ENCODE results near the gene C15orf62.
A peak's percentile ranks its signal among the peaks of the same experiment; 100 is the strongest.

Gene C15orf62

DNA sequence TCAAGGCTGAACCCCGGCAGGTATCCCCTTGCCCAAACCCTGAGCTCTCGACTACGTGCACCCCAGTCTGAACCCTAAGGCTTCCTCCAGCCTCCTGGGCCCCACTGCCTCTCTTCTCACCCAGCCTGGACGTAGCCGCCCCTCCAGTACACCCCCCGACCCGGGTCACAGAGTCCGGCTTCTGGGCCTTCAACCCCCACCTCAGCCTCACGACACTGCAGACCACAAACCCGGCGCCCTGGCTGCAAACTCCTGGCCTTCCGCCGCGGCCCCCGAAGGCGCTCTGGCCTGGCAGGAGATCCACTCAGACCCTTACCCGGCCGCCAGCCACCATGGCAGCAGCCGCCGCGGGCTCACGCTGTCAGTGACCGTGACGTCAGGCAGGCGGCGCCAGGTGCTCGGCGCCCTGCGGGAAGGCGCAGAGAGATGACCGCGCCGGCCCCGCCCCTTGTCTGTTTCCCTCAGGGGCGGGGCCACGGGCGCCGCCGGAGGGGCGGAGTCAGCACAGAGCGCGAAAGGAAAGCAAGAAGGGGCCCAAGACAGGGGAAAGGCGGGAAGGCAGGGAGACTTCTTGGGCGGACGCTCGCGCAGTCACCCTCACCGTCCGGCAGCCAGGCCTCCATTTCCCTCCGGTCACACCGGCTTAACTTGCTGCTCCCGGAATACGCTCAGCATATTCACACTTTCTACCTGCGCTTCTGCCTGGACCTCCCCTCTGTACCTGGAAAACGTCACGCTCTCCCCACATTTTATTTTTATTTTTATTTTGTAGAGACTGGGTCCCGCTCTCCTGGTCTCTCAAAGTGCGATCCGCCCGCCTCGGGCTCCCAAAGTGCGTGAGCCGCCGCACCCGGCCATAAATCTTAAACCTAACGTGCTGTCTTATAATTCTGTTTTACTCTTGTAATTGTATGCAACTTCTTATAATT is 14.6 kb upstream of the C15orf62 start, which contains the start of gene RMDN3 (continued):
- TF ChIP-seq, protein P1, sequence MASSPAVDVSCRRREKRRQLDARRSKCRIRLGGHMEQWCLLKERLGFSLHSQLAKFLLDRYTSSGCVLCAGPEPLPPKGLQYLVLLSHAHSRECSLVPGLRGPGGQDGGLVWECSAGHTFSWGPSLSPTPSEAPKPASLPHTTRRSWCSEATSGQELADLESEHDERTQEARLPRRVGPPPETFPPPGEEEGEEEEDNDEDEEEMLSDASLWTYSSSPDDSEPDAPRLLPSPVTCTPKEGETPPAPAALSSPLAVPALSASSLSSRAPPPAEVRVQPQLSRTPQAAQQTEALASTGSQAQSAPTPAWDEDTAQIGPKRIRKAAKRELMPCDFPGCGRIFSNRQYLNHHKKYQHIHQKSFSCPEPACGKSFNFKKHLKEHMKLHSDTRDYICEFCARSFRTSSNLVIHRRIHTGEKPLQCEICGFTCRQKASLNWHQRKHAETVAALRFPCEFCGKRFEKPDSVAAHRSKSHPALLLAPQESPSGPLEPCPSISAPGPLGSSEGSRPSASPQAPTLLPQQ (tag by site-specific recombination; IDR thresholded peaks at IDR 0.05) = peak; percentile 61
- TF ChIP-seq ZNF155 (tag by site-specific recombination; IDR thresholded peaks at IDR 0.05) = no peak
- no peak; the same call in 1 of the 2 replicates for TF ChIP-seq KLF16 (tag by site-specific recombination; IDR thresholded peaks at IDR 0.05)
- no peak for TF ChIP-seq GLI4 (tag by site-specific recombination; IDR thresholded peaks at IDR 0.05)
- TF ChIP-seq ZNF19 (tag by site-specific recombination; IDR thresholded peaks at IDR 0.05; ENCODE audit: low read depth) = no peak
- 0 out of 2 replicates have a peak, but pooled peaks have one; percentile 55 for TF ChIP-seq BCL11A (tag by site-specific recombination; IDR thresholded peaks at IDR 0.05; ENCODE audit: low read depth)
- no peak for TF ChIP-seq ZFP3 (tag by site-specific recombination; IDR thresholded peaks at IDR 0.05; ENCODE audit: low read depth)
- TF ChIP-seq, protein P2, sequence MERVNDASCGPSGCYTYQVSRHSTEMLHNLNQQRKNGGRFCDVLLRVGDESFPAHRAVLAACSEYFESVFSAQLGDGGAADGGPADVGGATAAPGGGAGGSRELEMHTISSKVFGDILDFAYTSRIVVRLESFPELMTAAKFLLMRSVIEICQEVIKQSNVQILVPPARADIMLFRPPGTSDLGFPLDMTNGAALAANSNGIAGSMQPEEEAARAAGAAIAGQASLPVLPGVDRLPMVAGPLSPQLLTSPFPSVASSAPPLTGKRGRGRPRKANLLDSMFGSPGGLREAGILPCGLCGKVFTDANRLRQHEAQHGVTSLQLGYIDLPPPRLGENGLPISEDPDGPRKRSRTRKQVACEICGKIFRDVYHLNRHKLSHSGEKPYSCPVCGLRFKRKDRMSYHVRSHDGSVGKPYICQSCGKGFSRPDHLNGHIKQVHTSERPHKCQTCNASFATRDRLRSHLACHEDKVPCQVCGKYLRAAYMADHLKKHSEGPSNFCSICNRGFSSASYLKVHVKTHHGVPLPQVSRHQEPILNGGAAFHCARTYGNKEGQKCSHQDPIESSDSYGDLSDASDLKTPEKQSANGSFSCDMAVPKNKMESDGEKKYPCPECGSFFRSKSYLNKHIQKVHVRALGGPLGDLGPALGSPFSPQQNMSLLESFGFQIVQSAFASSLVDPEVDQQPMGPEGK (tag by site-specific recombination; IDR thresholded peaks at IDR 0.05) = peak; percentile 82; the same call in 1 of the 2 replicates
- TF ChIP-seq ZNF596 (tag by site-specific recombination; IDR thresholded peaks at IDR 0.05) = no peak
- TF ChIP-seq, protein P3, sequence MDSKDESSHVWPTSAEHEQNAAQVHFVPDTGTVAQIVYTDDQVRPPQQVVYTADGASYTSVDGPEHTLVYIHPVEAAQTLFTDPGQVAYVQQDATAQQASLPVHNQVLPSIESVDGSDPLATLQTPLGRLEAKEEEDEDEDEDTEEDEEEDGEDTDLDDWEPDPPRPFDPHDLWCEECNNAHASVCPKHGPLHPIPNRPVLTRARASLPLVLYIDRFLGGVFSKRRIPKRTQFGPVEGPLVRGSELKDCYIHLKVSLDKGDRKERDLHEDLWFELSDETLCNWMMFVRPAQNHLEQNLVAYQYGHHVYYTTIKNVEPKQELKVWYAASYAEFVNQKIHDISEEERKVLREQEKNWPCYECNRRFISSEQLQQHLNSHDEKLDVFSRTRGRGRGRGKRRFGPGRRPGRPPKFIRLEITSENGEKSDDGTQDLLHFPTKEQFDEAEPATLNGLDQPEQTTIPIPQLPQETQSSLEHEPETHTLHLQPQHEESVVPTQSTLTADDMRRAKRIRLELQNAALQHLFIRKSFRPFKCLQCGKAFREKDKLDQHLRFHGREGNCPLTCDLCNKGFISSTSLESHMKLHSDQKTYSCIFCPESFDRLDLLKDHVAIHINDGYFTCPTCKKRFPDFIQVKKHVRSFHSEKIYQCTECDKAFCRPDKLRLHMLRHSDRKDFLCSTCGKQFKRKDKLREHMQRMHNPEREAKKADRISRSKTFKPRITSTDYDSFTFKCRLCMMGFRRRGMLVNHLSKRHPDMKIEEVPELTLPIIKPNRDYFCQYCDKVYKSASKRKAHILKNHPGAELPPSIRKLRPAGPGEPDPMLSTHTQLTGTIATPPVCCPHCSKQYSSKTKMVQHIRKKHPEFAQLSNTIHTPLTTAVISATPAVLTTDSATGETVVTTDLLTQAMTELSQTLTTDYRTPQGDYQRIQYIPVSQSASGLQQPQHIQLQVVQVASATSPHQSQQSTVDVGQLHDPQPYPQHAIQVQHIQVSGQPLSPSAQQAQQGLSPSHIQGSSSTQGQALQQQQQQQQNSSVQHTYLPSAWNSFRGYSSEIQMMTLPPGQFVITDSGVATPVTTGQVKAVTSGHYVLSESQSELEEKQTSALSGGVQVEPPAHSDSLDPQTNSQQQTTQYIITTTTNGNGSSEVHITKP (tag by site-specific recombination; IDR thresholded peaks at IDR 0.05) = peak; percentile 88
- TF ChIP-seq ZNF571 (tag by site-specific recombination; IDR thresholded peaks at IDR 0.05) = no peak
- TF ChIP-seq ZFP41 (tag by site-specific recombination; IDR thresholded peaks at IDR 0.05; ENCODE audit: borderline replicate concordance) = no peak
- no peak for TF ChIP-seq RBAK (tag by site-specific recombination; IDR thresholded peaks at IDR 0.05)
- 0 out of 2 replicates have a peak, but pooled peaks have one; percentile 52 for TF ChIP-seq ZNF10 (tag by site-specific recombination; IDR thresholded peaks at IDR 0.05)
- TF ChIP-seq, protein P4, sequence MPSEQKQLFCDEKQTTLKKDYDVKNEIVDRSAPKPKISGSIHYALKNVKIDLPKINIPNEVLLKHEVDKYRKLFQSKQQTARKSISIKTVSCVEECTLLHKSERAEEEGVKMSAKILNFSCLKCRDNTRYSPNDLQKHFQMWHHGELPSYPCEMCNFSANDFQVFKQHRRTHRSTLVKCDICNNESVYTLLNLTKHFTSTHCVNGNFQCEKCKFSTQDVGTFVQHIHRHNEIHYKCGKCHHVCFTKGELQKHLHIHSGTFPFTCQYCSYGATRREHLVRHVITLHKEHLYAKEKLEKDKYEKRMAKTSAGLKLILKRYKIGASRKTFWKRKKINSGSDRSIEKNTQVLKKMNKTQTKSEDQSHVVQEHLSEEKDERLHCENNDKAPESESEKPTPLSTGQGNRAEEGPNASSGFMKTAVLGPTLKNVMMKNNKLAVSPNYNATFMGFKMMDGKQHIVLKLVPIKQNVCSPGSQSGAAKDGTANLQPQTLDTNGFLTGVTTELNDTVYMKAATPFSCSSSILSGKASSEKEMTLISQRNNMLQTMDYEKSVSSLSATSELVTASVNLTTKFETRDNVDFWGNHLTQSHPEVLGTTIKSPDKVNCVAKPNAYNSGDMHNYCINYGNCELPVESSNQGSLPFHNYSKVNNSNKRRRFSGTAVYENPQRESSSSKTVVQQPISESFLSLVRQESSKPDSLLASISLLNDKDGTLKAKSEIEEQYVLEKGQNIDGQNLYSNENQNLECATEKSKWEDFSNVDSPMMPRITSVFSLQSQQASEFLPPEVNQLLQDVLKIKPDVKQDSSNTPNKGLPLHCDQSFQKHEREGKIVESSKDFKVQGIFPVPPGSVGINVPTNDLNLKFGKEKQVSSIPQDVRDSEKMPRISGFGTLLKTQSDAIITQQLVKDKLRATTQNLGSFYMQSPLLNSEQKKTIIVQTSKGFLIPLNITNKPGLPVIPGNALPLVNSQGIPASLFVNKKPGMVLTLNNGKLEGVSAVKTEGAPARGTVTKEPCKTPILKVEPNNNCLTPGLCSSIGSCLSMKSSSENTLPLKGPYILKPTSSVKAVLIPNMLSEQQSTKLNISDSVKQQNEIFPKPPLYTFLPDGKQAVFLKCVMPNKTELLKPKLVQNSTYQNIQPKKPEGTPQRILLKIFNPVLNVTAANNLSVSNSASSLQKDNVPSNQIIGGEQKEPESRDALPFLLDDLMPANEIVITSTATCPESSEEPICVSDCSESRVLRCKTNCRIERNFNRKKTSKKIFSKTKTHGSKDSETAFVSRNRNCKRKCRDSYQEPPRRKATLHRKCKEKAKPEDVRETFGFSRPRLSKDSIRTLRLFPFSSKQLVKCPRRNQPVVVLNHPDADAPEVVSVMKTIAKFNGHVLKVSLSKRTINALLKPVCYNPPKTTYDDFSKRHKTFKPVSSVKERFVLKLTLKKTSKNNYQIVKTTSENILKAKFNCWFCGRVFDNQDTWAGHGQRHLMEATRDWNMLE (tag by site-specific recombination; conservative IDR thresholded peaks at IDR 0.05; ENCODE audit: low read depth) = no peak
- TF ChIP-seq, protein P5, sequence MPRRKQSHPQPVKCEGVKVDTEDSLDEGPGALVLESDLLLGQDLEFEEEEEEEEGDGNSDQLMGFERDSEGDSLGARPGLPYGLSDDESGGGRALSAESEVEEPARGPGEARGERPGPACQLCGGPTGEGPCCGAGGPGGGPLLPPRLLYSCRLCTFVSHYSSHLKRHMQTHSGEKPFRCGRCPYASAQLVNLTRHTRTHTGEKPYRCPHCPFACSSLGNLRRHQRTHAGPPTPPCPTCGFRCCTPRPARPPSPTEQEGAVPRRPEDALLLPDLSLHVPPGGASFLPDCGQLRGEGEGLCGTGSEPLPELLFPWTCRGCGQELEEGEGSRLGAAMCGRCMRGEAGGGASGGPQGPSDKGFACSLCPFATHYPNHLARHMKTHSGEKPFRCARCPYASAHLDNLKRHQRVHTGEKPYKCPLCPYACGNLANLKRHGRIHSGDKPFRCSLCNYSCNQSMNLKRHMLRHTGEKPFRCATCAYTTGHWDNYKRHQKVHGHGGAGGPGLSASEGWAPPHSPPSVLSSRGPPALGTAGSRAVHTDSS (tag by site-specific recombination; IDR thresholded peaks at IDR 0.05) = no peak
- no peak for TF ChIP-seq ZNF302 (tag by site-specific recombination; IDR thresholded peaks at IDR 0.05; ENCODE audit: low read depth)
- no peak for TF ChIP-seq ZNF146 (tag by site-specific recombination; IDR thresholded peaks at IDR 0.05)
- peak; percentile 94 for TF ChIP-seq PRDM1 (tag by site-specific recombination; IDR thresholded peaks at IDR 0.05)
- TF ChIP-seq, protein P6, sequence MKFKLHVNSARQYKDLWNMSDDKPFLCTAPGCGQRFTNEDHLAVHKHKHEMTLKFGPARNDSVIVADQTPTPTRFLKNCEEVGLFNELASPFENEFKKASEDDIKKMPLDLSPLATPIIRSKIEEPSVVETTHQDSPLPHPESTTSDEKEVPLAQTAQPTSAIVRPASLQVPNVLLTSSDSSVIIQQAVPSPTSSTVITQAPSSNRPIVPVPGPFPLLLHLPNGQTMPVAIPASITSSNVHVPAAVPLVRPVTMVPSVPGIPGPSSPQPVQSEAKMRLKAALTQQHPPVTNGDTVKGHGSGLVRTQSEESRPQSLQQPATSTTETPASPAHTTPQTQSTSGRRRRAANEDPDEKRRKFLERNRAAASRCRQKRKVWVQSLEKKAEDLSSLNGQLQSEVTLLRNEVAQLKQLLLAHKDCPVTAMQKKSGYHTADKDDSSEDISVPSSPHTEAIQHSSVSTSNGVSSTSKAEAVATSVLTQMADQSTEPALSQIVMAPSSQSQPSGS (tag by site-specific recombination; IDR thresholded peaks at IDR 0.05; ENCODE audit: low read depth) = peak; percentile 91
- TF ChIP-seq ZBTB20 (tag by site-specific recombination; IDR thresholded peaks at IDR 0.05) = peak; percentile 48; the same call in 1 of the 2 replicates
- TF ChIP-seq ZNF561 (tag by site-specific recombination; IDR thresholded peaks at IDR 0.05; ENCODE audit: borderline replicate concordance) = peak; percentile 76; the same call in 1 of the 2 replicates
- peak; percentile 59; the same call in 1 of the 2 replicates for TF ChIP-seq ZNF2 (tag by site-specific recombination; IDR thresholded peaks at IDR 0.05)

Data from HEK293 (cell line).